ENCODE measurements around the gene RAPGEFL1.
A peak's percentile ranks its signal among the peaks of the same experiment; 100 is the strongest.

RAPGEFL1 gene

GRCh38 chr17:40218006-40218739 lies 40.9 kb downstream of the RAPGEFL1 start:
- peak overlapping the region; percentile 49; the same call in 1 of the 2 replicates for H3K4me2 ChIP-seq
- H3K4me3 ChIP-seq (IDR thresholded peaks at IDR 0.05; ENCODE audit: insufficient read depth, low read depth, low read length) = no peak overlapping the region
- H3K79me2 ChIP-seq (ENCODE audit: insufficient read depth, low read depth) = peaks cover 22% of the 10 kb centered on the region
- TF ChIP-seq CTCF (conservative IDR thresholded peaks at IDR 0.05; ENCODE audit: low read depth, low read length) = no peak
- H3K27me3 ChIP-seq (ENCODE audit: insufficient read depth, low read depth) = no peaks in the 10 kb centered on the region
- H3K9ac ChIP-seq = no peak overlapping the region
- H3K4me1 ChIP-seq (ENCODE audit: low read depth, poor library complexity, severe bottlenecking) = peaks cover 18% of the 10 kb centered on the region
- H4K20me1 ChIP-seq (ENCODE audit: insufficient read depth) = no peaks in the 10 kb centered on the region
- peak overlapping the region; percentile 98; the same call in 1 of the 2 replicates for H2AFZ ChIP-seq (ENCODE audit: low read depth)
- no peaks in the 10 kb centered on the region for H3K36me3 ChIP-seq (ENCODE audit: insufficient read depth)
- peak overlapping the region; percentile 70; the same call in 1 of the 2 replicates for H3K27ac ChIP-seq

DNA sequence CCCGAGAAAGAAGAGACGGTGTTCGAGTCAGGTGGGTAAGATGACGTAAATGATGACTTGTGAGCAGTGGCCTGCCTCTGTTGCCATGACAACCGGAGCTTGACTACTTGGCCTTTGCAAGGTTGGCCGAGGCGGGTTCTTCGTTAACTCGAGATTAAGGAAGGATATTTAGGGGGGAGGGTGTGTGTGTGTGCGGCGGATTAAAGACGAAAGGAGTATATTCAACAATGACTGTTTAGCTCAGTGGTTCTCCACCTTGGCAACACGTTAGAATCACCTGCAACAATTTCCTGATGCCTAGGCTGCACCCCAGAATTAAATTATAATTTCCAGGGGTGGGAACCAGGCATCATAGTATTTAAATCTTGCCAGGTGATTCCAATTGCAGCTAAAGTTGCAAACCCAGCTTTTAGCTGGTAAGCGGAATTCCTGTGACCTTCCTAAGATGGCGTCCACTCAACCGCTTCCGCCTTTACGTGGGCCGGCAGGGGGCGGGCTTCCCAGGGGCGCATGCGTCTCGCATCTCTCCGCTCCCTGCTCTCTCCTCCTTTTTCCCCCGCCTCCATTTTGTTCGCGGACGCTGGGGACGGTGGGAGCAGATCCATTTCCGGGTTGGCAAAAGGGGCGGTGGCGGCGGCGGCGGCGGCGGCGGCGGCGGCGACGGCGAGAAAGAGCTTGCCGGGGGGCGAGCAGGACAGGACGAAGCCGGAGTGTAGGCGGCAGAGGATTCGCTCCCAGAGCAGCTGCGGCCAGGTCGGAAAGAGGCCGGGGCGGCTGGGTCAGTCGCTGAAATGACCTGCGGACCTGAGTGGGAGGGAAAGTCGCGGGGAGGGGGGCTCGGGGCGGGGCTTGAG lies 41.7 kb downstream of the RAPGEFL1 start, which contains the start of gene WIPF2:
WIPF2 (plus strand) TSS at position 565 of the 854 bp plus-strand sequence. CDS start 37,156 bp downstream, outside the sequence.
- H3K9ac ChIP-seq = peak within 1 kb of the TSS; percentile 51; the same call in 1 of the 2 replicates
- peak; percentile 83 for TF ChIP-seq CTCF (conservative IDR thresholded peaks at IDR 0.05; ENCODE audit: low read depth, low read length)
- peaks cover 18% of the 10 kb centered on the region for H3K4me1 ChIP-seq (ENCODE audit: low read depth, poor library complexity, severe bottlenecking)
- H4K20me1 ChIP-seq (ENCODE audit: insufficient read depth) = no peaks in the 10 kb centered on the region
- H3K36me3 ChIP-seq (ENCODE audit: insufficient read depth) = no peaks in the 10 kb centered on the region
- H3K27me3 ChIP-seq (ENCODE audit: insufficient read depth, low read depth) = no peaks in the 10 kb centered on the region
- H3K4me2 ChIP-seq = peak within 1 kb of the TSS; percentile 95
- peaks cover 28% of the 10 kb centered on the region for H3K79me2 ChIP-seq (ENCODE audit: insufficient read depth, low read depth)
- H3K27ac ChIP-seq = peak within 1 kb of the TSS; percentile 70
- H3K4me3 ChIP-seq (IDR thresholded peaks at IDR 0.05; ENCODE audit: insufficient read depth, low read depth, low read length) = no peak within 1 kb of the TSS
- H2AFZ ChIP-seq (ENCODE audit: low read depth) = peak within 1 kb of the TSS; percentile 98

GRCh38 chr17:40219594-40220338 lies 42.5 kb downstream of the RAPGEFL1 start:
- H3K36me3 ChIP-seq (ENCODE audit: insufficient read depth) = no peaks in the 10 kb centered on the region

More at GRCh38 chr17:40219594-40220338, 42.5 kb downstream of the RAPGEFL1 start:
- Histone ChIP-seq H3K27ac (peak overlapping the region; percentile 37; the same call in 1 of the 2 replicates), H2AFZ (ENCODE audit: low read depth) (peak overlapping the region; percentile 41; the same call in 1 of the 2 replicates), H3K4me1 (ENCODE audit: low read depth, poor library complexity, severe bottlenecking) (peaks cover 18% of the 10 kb centered on the region), H3K79me2 (ENCODE audit: insufficient read depth, low read depth) (peaks cover 28% of the 10 kb centered on the region), H3K27me3 (ENCODE audit: insufficient read depth, low read depth) (no peaks in the 10 kb centered on the region), H4K20me1 (ENCODE audit: insufficient read depth) (no peaks in the 10 kb centered on the region), H3K4me2 (peak overlapping the region; percentile 95), H3K9ac (peak overlapping the region; percentile 51; the same call in 1 of the 2 replicates), H3K4me3 (IDR thresholded peaks at IDR 0.05; ENCODE audit: insufficient read depth, low read depth, low read length) (no peak overlapping the region)
- no peak for TF ChIP-seq CTCF (conservative IDR thresholded peaks at IDR 0.05; ENCODE audit: low read depth, low read length)
